Measurements from ENCODE around the gene NFKB1.

DNA sequence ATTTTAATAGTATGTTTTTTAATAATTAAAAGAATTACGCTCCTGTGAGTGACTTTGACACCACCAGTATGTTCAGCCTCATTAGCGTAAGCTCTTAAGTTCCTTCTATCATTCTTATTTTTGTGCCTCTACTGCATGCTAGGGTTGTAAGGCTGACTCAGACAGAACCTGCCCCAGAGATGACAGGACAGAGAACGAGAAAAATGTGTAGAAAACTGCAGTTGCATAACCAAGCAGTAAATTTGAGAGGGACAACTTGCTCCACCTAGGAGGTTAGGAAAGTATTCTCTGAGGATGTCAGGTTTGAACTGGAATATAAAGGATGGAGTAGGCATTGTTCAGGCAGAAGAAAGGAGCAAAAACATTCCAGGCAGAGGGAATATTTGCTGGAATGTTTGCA, 98.7 kb downstream of the NFKB1 start:
- TF ChIP-seq CTCF (IDR thresholded peaks at IDR 0.05 in 8 of 11, conservative IDR thresholded peaks at IDR 0.05 in 3 of 11), result no peak
- no peak for TF ChIP-seq POLR2A (IDR thresholded peaks at IDR 0.05)
